ENCODE results near the gene GDF3.

- TF ChIP-seq CTCF (IDR thresholded peaks at IDR 0.05), result no peak
- TF ChIP-seq POLR2A (IDR thresholded peaks at IDR 0.05), result no peak
- no peak for TF ChIP-seq EP300 (IDR thresholded peaks at IDR 0.05)
These were observed 10.3 kb upstream of the GDF3 start for GRCh38 chr12:7705846-7706245.

Measured in ovary (tissue), 3 donors.